Keratinocyte (primary cell): ENCODE data around the gene TSPAN7. TPM values are rescaled to one million over a fixed set of nuclear protein-coding genes. Genes with fewer than 3 reads are reported as not detected.

ENCODE experiments used
- DNase-seq: peaks from one replicate; pipeline ENCODE4 v3.0.0-alpha.2; 2011; ENCODE audit warnings: low read depth, missing footprints, low spot score
- FAIRE-seq: peaks from 2 replicates; lab custom pipeline; 2011; peaks lifted over from hg19 to GRCh38; lab: Jason Lieb, UNC
- H2AFZ ChIP-seq: 2 replicates; pipeline ENCODE4 v1.6.0; 2012; ENCODE audit warnings: low read length, control low read depth, inconsistent platforms; ENCODE audit not compliant: control insufficient read depth
- H3K27ac ChIP-seq: 2 replicates; pipeline ENCODE4 v1.5.1; 2011; ENCODE audit warnings: low read length; ENCODE audit not compliant: control insufficient read depth, insufficient read depth
- H3K27me3 ChIP-seq: 3 replicates; pipeline ENCODE4 v1.6.0; 2011; ENCODE audit warnings: low read length; ENCODE audit not compliant: control insufficient read depth, insufficient read depth; ENCODE audit errors: extremely low read depth
- H3K36me3 ChIP-seq, 2 experiments: 2 replicates in 1 of 2; 3 replicates in 1 of 2; pipeline ENCODE4 v1.5.1; 2011; ENCODE audit warnings: low read length in 2 of 2, mild to moderate bottlenecking in 1 of 2; ENCODE audit not compliant: control insufficient read depth in 2 of 2, insufficient read depth in 2 of 2; ENCODE audit errors: extremely low read depth in 1 of 2
- H3K4me1 ChIP-seq: 3 replicates; pipeline ENCODE4 v1.5.1; 2011; ENCODE audit warnings: low read length; ENCODE audit not compliant: control insufficient read depth, insufficient read depth; ENCODE audit errors: extremely low read depth
- H3K4me2 ChIP-seq: 3 replicates; pipeline ENCODE4 v1.6.0; 2011; ENCODE audit warnings: low read depth, low read length; ENCODE audit not compliant: control insufficient read depth, insufficient read depth; ENCODE audit errors: extremely low read depth
- H3K4me3 ChIP-seq, 3 experiments: fragments of 200-600 bp in 1 of 3; sonication (generic) in 1 of 3; 2 replicates in 2 of 3; 3 replicates in 1 of 3; pipeline ENCODE4 v1.5.1; 2011 to 2016; ENCODE audit warnings: low read length in 3 of 3, mild to moderate bottlenecking in 3 of 3, control low read depth in 2 of 3, inconsistent platforms in 1 of 3, low read depth in 1 of 3, mixed read lengths in 1 of 3, mixed run types in 1 of 3, moderate library complexity in 1 of 3; ENCODE audit not compliant: control insufficient read depth in 2 of 3, insufficient read depth in 2 of 3; ENCODE audit errors: extremely low read depth in 1 of 3
- H3K79me2 ChIP-seq: 2 replicates; pipeline ENCODE4 v1.6.0; 2012; ENCODE audit warnings: low read length; ENCODE audit not compliant: control insufficient read depth, insufficient read depth
- H3K9ac ChIP-seq: 3 replicates; pipeline ENCODE4 v1.6.0; 2011; ENCODE audit warnings: low read length; ENCODE audit not compliant: control insufficient read depth, insufficient read depth; ENCODE audit errors: extremely low read depth
- H3K9me1 ChIP-seq: 3 replicates; pipeline ENCODE4 v1.6.0; 2011; ENCODE audit warnings: low read length; ENCODE audit not compliant: control insufficient read depth, insufficient read depth; ENCODE audit errors: extremely low read depth
- H3K9me3 ChIP-seq: 2 replicates; pipeline ENCODE4 v1.5.1; 2012; ENCODE audit warnings: low read depth, low read length; ENCODE audit not compliant: control insufficient read depth
- H4K20me1 ChIP-seq: 3 replicates; pipeline ENCODE4 v1.6.0; 2011; ENCODE audit warnings: low read length; ENCODE audit not compliant: control insufficient read depth, insufficient read depth; ENCODE audit errors: extremely low read depth
- CTCF ChIP-seq, 3 experiments: IDR thresholded peaks in 1 of 3; conservative IDR thresholded peaks in 1 of 3; optimal IDR thresholded peaks in 1 of 3; 2 replicates in 2 of 3; 3 replicates in 1 of 3; pipeline versions ENCODE3 to v1.5.1; 2011; ENCODE audit warnings: low read length in 3 of 3, mild to moderate bottlenecking in 3 of 3, moderate library complexity in 2 of 3, control low read depth in 1 of 3, inconsistent platforms in 1 of 3; ENCODE audit not compliant: insufficient read depth in 2 of 3; ENCODE audit errors: extremely low read depth in 1 of 3
- EZH2 ChIP-seq: IDR thresholded peaks from one replicate; pipeline ENCODE4 v1.6.1; 2012; ENCODE audit warnings: inconsistent platforms, mild to moderate bottlenecking, low read length, moderate library complexity
- dilution Hi-C: fragments of 300-500 bp; cut with MboI; formaldehyde crosslinking; loops from one replicate; pipeline ENCODE4 v1.7.0; 2020; ENCODE audit warnings: low sequenced_read_pairs; ENCODE audit not compliant: extremely low pct_ligation_motif_present
- polyA plus RNA-seq, 5 experiments: library from polyadenylated mRNA; depleted of rRNA in 3 of 5; stranded (reverse) in 3 of 5; stranded (forward) in 1 of 5; unstranded in 1 of 5; fragments of >200 nt; gene quantifications; 1 replicate in 1 of 5; 2 replicates in 3 of 5; 3 replicates in 1 of 5; pipeline versions ENCODE4 v1.2.1 to v1.2.3, GENCODE V29; 2011 to 2012; ENCODE audit warnings: missing spikeins in 2 of 5, low read depth in 1 of 5, low replicate concordance in 1 of 5

TSPAN7 gene
- polyA plus RNA-seq, 1 donor (not counting 4 experiments of a cell fraction or from before 2014, with no cell fraction given) = 2.3 TPM

GRCh38 chrX:38651625-38652601 is 90.6 kb downstream of the TSPAN7 start:
- H4K20me1 ChIP-seq = no peaks in the 10 kb centered on the region
- H3K4me1 ChIP-seq = no peaks in the 10 kb centered on the region
- H3K4me3 ChIP-seq = no peak overlapping the region
- H2AFZ ChIP-seq = no peak overlapping the region
- FAIRE-seq (no peak), DNase-seq (no peak)
- dilution Hi-C loops = no loop called here
- no peaks in the 10 kb centered on the region for H3K36me3 ChIP-seq
- no peaks in the 10 kb centered on the region for H3K27me3 ChIP-seq
- H3K27ac ChIP-seq = no peak overlapping the region
- no peak overlapping the region for H3K9ac ChIP-seq
- H3K9me3 ChIP-seq = no peaks in the 10 kb centered on the region
- H3K9me1 ChIP-seq = no peaks in the 10 kb centered on the region
- no peaks in the 10 kb centered on the region for H3K79me2 ChIP-seq
- no peak for TF ChIP-seq CTCF (optimal IDR thresholded peaks at IDR 0.05 in 1 of 3, IDR thresholded peaks at IDR 0.05 in 1 of 3, conservative IDR thresholded peaks at IDR 0.05 in 1 of 3; ENCODE audit: extremely low read depth in 1 of 3, insufficient read depth in 2 of 3, low read length in 3 of 3)
- TF ChIP-seq EZH2 = no peak
- no peak overlapping the region for H3K4me2 ChIP-seq

GRCh38 chrX:38652934-38653442 is 91.6 kb downstream of the TSPAN7 start:
- H3K4me1 ChIP-seq = no peaks in the 10 kb centered on the region
- no peaks in the 10 kb centered on the region for H3K9me3 ChIP-seq
- H2AFZ ChIP-seq = no peak overlapping the region
- H4K20me1 ChIP-seq = no peaks in the 10 kb centered on the region
- H3K9ac ChIP-seq = no peak overlapping the region
- no peaks in the 10 kb centered on the region for H3K36me3 ChIP-seq
- no peaks in the 10 kb centered on the region for H3K9me1 ChIP-seq
- H3K4me2 ChIP-seq = no peak overlapping the region
- H3K27ac ChIP-seq = no peak overlapping the region
- no peak for FAIRE-seq
- no peak for DNase-seq
- dilution Hi-C loops = no loop called here
- no peaks in the 10 kb centered on the region for H3K27me3 ChIP-seq
- no peaks in the 10 kb centered on the region for H3K79me2 ChIP-seq
- H3K4me3 ChIP-seq = no peak overlapping the region
- TF ChIP-seq CTCF (optimal IDR thresholded peaks at IDR 0.05 in 1 of 3, IDR thresholded peaks at IDR 0.05 in 1 of 3, conservative IDR thresholded peaks at IDR 0.05 in 1 of 3; ENCODE audit: extremely low read depth in 1 of 3, insufficient read depth in 2 of 3, low read length in 3 of 3) (no peak), EZH2 (no peak)
